ENCODE measurements around the gene TTC7B.

Gene TTC7B

GRCh38 chr14:90585106-90585505 is 231.1 kb downstream of the TTC7B start:
- TF ChIP-seq CTCF (IDR thresholded peaks at IDR 0.05; ENCODE audit: low read depth, low read length), result no peak
- H3K4me3 ChIP-seq (ENCODE audit: low read depth, low read length), result no peak overlapping the region

DNA sequence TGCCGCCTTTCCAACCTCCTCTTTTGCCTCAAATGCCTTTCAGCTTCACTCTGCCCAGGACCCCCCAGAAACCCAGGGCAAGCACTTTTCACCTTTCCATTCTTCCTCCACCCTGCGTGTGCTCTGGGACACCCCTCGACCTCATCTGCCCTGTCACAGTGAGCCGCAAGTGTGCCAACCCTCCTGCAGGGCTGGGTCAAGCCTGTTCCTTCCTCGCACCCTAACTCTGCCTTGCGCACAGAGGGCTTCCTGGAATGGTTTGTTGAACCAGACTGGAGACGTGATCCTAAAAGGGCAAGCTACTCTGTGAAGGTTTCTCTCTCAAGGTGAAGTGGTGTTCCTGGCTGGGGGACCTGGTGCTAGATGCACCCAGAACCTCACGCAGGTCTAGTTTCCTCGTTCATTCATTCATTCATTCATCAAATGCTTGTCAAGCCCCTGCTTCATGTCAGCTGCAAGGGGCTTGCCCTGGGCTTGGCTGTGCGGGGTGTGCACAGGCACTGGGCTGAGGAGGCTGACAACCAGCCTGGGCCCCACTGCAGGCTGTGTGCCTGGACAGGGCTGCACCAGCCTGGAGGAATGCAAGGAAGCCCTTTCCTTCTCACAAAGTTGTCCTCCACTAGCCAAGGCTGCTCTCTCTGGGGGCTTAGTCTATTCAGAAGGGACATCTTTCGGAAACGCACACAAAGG is 232.2 kb downstream of the TTC7B start:
- H3K4me3 ChIP-seq (ENCODE audit: low read depth, low read length), result no peak overlapping the region
- TF ChIP-seq CTCF (IDR thresholded peaks at IDR 0.05; ENCODE audit: low read depth, low read length), result no peak

- H3K4me3 ChIP-seq (ENCODE audit: low read depth, low read length), result no peak overlapping the region
- TF ChIP-seq CTCF (IDR thresholded peaks at IDR 0.05; ENCODE audit: low read depth, low read length), result no peak
Observed at GRCh38 chr14:90583427-90583826, 232.8 kb downstream of the TTC7B start.

DNA sequence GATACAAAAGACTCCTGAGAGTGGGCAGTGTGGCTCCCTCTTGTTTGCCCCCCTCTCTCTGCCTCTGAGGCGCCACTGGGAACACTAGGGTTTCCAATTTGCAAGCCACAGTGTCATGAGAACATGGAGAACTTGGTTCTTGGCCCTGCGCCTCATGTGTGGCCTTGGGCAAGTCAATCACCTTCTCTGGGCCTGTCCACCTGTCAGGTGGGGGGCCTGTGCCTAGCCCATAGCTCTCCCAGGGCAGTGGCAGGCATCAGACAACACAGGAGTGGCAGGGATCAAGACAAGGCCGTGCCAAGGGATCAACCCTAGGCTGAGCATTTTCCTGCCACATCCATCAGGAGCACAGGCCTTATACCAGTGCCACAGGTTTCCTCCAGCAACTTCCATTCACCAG is 234.1 kb downstream of the TTC7B start:
- no peak for TF ChIP-seq CTCF (IDR thresholded peaks at IDR 0.05; ENCODE audit: low read depth, low read length)
- H3K4me3 ChIP-seq (ENCODE audit: low read depth, low read length), result no peak overlapping the region

- TF ChIP-seq CTCF (IDR thresholded peaks at IDR 0.05; ENCODE audit: low read depth, low read length), result no peak
- H3K4me3 ChIP-seq (ENCODE audit: low read depth, low read length), result no peak overlapping the region
Observed at GRCh38 chr14:90581745-90582144, 234.5 kb downstream of the TTC7B start.

DNA sequence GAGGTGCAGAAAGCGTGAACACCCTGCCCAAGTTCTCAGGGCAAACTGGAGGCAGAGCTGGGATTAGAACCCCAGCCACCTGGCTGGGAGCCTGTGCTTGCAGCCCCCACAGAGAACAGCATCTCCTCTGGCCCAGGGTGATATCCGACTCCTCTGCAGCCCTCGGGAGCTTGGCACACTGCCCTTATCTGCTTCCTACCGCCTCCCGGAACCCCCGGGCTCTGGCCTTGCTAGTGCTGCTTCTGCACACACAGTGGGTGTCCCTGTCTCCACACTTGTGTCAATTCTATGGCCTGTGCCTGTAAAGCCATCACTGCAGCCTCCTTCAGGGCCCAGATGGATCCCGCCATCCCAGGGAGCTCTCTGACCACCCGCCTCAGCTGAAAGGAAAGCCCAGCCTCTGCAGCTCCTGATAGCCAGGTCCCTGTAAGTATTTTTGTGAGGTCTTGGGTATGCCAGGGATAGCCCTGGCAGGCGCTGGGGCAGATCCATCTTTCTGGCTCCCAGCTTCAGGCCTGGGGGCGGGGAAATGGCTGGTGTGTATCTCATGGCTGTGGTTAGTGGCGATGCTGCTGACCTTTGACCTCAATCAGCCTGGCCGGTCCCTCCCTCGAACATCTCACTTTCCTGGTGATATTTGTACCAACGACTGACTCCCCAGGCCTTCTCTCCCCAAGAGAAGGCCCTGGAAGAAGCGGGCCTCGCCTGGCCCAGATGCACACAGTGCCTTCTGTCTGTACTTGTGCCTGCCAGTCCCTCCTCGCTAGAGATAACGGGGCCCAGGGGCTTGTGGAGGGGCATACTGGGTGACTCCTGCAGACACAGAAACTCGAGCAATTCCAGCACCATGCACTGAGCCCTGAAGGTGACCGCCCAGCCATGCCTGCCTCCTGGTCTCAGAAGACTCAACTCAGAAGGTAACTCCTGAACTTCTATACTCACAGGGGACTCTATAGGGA is 235.6 kb downstream of the TTC7B start:
- no peak for TF ChIP-seq CTCF (IDR thresholded peaks at IDR 0.05; ENCODE audit: low read depth, low read length)
- no peak overlapping the region for H3K4me3 ChIP-seq (ENCODE audit: low read depth, low read length)

GRCh38 chr14:90579816-90580215 is 236.4 kb downstream of the TTC7B start:
- TF ChIP-seq CTCF (IDR thresholded peaks at IDR 0.05; ENCODE audit: low read depth, low read length), result no peak
- H3K4me3 ChIP-seq (ENCODE audit: low read depth, low read length), result no peak overlapping the region

All from WI38 (cell line).